NK-92 treated with Interleukin-12 subunit alpha and Interleukin-12 subunit beta, amount 100 ng/mL, for 24 hours (cell line): Measurements from ENCODE around the gene NATD1.

Source experiments
- DNase-seq: peaks from one replicate; lab custom pipeline; 2025; lab: John Stamatoyannopoulos, UW

The NATD1 gene

GRCh38 chr17:21289902-21290571, 36.8 kb upstream of the NATD1 start:
- DNase-seq = no peak

- no peak for DNase-seq
Observed at GRCh38 chr17:21289175-21289901, 36.1 kb upstream of the NATD1 start.

- DNase-seq = no peak
Observed at GRCh38 chr17:21288571-21289017, 35.4 kb upstream of the NATD1 start.

GRCh38 chr17:21287703-21288449, 34.7 kb upstream of the NATD1 start:
- DNase-seq = peak; percentile 94

- no peak for DNase-seq
Observed at GRCh38 chr17:21286909-21287702, 33.9 kb upstream of the NATD1 start.

- no peak for DNase-seq
Observed at GRCh38 chr17:21286066-21286770, 33.0 kb upstream of the NATD1 start.

- DNase-seq = no peak
Observed at GRCh38 chr17:21285164-21286065, 32.2 kb upstream of the NATD1 start.

GRCh38 chr17:21284319-21285163, 31.3 kb upstream of the NATD1 start, which contains the start of gene MAP2K3:
Gene MAP2K3 (plus strand): TSS chr17:21284711. CDS start chr17:21284921, 210 bp downstream.
- DNase-seq = peak; percentile 98

GRCh38 chr17:21283482-21284318, 30.5 kb upstream of the NATD1 start:
- DNase-seq = no peak

- DNase-seq = no peak
Observed at GRCh38 chr17:21282850-21283249, 29.6 kb upstream of the NATD1 start.

- no peak for DNase-seq
Observed at GRCh38 chr17:21282231-21282630, 29.0 kb upstream of the NATD1 start.

GRCh38 chr17:21280081-21280518, 26.9 kb upstream of the NATD1 start:
- peak; percentile 65 for DNase-seq

- DNase-seq = no peak
Observed at GRCh38 chr17:21279582-21279981, 26.4 kb upstream of the NATD1 start.

GRCh38 chr17:21279198-21279535, 26.0 kb upstream of the NATD1 start:
- no peak for DNase-seq

GRCh38 chr17:21278450-21279197, 25.4 kb upstream of the NATD1 start:
- no peak for DNase-seq

GRCh38 chr17:21277332-21277731, 24.1 kb upstream of the NATD1 start:
- no peak for DNase-seq

- no peak for DNase-seq
Observed at GRCh38 chr17:21276264-21276588, 23.0 kb upstream of the NATD1 start.
